GM21528 (cell line): ENCODE measurements around the gene RPL7A.
"Not testable (repeated sequence)": the region's sequence is repeated elsewhere in the genome, so short reads cannot be mapped to it uniquely, and the experiment has no call there.

ENCODE experiments used
- ATAC-seq: cut with Tn5 transposase; IDR thresholded peaks from one replicate; pipeline ENCODE4 v1.9.1; 2021; ENCODE audit warnings: mild to moderate bottlenecking, moderate library complexity; ENCODE audit not compliant: unreplicated experiment, low FRiP score

RPL7A gene

DNA sequence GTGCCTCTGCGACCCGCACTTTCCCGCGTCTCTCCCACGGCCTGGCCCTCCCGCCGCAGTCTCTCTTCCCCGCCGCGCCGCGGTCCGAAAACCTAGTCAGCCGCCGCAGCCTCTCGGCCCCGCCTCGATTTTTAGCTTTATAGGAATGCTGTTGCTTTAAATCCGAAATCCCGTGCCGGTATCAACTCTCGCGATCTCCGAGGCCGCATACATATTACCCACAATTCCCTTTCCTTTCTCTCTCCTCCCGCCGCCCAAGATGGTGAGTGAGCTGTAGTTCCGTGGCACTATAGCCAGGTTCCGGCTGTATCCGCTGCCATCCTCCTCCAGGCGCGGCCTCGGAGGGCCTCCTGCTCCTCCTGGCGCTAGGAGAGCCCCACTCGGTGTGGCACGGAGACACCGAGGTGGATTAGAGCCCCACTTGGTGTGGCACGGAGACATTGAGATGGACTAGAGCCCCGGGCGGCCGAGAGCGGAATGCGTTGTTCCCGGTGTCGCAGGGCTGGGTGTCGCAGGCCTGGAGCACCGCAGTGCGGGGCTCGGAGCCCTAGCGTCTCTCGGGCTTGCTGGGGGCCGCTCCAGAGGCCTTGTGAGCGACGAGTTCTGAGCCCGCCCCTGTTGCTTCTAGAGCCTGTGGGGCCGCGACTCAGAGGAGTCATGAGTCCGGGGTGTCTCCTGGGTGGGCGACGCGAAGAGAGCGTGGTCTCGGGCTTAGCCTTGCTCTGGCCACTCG lies at the start of gene RPL7A, which contains the start of gene MED22:
Gene RPL7A (plus strand): TSS at position 234 of the 733 bp plus-strand sequence. CDS start 26 bp downstream, at position 260.
Gene MED22 (minus strand): TSS at position 147 of the 733 bp plus-strand sequence. CDS start 1,469 bp downstream, outside the sequence.
- ATAC-seq, result peak; percentile 72

DNA sequence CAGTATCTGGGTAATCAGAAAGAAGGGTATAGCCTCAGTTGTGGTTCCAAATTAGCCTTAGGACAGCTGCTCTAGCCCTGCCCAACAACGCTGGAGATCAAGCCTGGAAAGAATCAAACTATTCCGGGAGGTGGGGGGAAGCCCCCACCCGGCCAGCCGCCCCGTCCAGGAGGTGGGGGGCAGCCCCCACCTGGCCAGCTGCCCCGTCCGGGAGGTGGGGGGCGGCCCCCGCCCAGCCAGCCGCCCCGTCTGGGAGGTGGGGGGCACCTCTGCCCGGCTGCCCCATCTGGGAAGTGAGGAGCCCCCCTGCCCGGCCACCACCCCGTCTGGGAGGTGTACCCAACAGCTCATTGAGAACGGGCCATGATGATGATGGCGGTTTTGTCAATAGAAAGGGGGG lies 48.0 kb upstream of the RPL7A start:
- ATAC-seq, result not testable (repeated sequence)

DNA sequence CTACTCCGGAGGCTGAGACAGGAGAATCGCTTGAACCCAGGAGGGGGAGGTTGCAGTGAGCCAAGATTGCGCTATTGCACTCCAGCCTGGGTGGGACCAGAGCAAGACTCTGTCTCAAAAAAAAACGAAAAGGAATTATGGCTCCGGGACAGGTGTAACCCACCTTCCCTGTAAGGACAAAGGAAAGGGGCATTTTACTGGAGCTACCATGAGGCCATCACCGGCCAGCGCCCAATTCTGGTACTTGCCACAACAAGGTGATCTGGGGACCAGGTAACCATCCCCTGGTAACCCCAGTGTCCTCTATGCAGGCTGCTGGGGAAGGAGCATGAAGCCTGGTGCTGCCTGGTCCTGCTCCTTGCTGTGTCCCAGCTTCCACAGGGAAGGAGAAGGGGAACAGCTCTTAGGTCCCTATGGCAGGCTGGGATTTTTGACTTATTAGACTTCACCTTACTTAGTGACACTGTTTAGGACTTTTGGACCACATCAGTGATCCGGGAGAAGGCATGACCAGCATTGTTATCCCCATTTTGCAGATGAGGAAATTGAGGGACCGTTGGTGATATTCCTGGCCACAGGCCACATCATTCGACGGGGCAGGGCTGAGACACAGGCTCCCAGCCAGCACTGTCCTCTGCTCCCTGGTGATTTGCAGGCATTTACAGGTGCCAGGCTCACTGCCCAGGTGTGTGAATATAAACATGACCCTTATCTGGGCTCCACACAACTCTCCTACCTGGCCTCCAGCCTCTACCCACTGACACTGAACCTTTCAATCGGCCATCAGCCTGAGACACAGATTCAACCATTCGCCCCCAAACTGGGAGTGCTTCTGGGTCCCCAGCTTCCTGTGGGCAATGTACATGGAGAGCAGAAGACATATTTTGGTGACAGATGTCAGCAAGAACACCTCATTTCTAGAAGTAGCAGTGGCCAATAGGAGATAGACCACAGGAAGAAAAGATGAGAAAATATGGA lies 46.5 kb upstream of the RPL7A start:
- no peak for ATAC-seq

DNA sequence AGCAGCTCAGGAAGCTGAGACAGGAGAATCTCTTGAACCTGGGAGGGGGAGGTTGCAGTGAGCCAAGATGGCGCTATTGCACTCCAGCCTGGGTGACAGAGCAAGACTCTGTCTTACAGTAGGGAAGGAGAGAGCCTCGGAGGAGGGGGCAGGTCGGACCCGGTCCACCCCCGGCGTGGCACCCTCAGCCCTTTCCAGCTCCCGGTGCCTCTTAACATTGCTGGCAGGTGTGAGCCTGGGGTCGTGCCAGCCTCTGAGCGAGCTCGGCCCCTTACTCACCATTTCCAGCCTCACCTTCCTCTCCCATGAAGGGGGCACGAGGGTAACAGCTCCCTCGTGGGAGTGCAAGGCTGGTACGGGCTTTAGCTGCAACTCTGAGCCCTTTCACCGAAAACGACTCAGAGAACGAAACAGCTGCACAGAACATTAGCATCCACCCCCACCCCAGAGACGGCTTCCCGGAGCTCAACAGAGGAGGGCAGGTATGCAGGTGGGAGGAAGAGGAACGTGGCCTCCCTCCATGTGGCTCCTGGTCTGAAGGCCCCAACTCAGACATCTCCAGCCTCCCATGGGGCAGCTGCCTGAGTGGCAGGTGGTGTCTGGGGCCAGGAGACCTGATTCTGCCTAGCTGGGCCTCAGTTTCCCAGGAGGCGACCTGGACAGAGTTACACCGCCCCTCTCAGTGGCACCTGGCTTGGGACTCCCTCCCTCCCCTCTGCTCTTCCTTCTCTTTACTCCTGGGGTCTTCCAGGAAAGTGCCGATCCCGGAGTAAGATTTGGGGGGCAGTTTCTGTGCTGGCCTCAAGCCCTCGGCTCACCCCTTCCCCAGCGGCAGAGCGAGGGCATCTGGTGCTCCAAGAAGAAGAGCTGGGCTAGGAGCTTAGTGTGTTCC lies 44.5 kb upstream of the RPL7A start:
- no peak for ATAC-seq

DNA sequence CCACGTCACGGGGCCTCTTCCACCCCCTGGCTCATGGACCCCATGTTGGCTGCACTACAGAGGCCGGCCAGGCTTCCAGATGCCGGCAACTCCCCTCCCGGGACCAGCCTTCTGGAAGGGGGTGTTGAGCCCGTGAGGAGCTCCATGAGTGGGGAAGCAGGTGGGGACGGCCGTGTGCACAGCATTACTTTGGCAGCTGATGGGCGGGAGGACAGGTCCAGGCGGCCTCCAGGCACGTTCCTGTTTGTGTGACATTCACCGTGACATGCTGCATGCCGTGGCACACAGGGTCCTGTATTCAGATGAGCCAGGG lies 43.9 kb upstream of the RPL7A start:
- no peak for ATAC-seq

DNA sequence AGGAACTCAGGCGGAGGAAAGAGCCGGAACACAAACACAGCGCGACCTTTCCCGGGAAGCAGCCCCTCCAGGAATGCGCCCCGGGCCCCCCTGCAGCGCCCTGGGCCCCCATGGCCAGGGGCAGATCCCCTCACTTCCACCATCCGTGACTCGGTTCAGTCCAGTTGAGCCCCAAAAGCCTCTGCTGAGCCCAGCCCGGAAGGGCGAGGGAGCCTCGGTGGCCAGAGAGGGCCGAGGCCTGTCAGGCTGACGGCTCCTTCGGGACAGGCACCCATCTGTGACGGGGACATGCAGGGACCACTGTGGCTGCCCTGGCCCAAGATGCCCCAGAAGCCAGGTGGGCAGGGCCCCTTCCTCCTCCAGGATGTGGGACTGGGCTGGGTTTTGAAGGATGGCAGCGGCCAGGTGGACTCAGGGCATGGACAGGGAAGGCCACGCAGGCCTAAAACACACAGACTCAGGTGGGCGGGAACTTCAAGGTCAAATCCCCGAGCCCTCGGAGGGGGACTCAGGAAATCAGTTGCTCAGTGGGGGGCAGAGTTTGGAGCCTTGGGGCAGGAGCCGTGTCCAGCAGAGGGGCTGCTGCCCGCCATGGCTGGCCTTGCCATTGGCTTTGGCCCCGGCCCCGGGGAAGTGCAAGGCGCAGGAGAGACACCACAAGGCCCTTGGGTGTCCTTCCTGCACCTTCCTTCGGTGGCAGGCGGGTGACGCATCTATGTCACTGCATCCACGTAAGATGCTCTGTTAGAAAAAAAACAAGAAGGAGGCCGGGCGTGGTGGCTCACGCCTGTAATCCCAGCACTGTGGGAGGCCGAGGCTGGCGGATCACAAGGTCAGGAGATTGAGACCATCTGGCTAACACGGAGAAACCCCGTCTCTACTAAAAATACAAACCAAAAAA lies 43.3 kb upstream of the RPL7A start:
- no peak for ATAC-seq

DNA sequence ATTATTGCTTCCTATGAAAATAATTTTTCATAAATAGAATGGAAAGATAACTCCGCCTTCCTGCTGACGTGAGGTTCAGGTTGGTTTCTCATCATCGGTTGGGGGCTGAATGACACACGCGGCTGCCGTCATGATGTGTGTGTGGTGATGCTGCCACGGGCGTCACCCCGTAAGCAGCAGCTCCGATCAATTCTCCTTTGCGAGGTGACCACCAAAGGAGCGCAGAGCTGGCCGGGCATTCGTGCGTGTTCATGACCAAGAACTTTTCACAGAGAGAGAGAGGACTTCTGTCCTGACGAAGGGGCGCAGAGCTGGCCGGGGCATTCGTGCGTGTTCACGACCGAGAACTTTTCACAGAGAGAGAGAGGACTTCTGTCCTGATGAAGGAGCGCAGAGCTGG lies 42.3 kb upstream of the RPL7A start:
- no peak for ATAC-seq

DNA sequence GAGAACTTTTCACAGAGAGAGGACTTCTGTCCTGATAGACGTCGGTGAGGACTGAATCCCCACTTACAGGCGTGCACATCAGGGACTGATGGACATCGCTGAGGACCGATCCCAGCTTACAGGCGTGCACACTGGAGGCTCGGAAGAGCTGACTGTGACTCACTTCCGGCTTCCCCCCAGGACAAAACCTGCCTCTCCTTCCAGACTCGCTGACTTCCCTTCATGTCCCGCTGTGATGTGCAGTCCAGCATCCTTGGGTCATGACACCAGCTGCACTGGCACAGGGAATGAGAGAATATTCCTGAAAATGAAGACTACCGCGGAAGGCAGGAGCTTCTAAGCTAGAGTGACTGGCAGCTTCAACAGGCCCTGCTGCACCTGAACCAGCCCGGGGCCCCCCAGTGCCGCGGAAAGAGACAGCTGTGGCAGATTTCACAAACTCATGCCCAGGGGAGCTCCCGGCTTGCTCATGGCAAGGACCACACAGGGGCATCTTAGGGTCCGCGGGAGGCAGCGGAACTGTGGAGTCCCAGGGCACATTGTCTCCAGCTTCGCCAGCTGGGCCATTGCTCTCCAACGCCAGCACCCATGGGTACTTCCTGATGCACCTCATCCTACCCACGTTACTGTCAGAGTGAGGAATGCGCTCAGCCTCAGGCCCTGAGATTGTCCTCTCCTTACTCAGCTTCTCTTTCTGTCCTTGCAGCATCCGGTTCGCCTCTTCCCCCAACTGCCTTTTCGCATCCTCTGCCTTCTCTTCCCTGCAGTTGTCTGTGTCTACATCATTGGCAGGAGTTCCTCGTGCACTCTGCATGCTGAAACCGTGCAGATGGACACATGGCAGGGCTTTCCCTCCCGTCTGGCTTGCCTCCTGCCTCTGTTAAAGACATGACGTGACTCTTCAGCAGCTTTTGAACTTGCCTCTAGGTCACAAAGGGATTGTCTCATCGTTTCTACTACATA lies 41.5 kb upstream of the RPL7A start:
- ATAC-seq, result no peak

DNA sequence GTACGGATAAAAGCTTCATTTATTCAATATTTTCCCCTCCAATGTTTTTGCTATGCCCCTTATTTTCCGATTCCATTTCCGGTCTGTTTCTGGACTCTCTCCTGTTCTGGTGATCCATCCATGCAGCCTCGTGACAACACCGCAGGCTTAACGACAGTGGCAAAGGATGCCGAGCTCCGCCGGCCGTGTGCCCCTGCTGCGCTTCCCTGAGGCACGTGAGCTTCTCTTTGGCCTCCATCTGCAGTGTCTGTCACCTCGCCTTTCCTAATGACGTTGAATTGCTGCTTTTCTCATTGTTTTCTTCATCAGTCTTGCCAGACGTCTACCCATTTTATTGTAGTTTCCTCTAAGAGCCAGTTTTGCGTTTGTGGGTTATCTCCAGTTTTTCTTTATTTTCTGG lies 40.7 kb upstream of the RPL7A start:
- no peak for ATAC-seq

DNA sequence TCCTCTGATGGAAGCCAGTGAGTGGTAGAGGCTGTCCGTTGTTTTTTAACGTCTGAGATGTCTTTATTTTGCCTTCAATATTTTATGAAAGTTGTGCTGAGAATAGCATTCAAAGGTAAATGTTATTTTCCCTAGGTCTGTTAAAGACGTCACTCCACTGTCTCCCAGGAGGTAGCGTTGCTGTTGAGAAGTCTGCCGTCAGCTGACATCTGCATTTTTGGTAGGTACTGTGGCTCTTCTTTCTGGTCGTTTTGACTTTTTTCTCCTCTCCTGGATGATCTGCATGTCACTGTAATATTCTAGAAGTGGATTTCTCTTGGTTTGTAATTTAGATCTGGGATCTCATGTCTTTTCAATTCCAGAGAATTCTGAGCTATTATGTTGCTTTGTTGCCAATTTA lies 38.4 kb upstream of the RPL7A start:
- ATAC-seq, result no peak

DNA sequence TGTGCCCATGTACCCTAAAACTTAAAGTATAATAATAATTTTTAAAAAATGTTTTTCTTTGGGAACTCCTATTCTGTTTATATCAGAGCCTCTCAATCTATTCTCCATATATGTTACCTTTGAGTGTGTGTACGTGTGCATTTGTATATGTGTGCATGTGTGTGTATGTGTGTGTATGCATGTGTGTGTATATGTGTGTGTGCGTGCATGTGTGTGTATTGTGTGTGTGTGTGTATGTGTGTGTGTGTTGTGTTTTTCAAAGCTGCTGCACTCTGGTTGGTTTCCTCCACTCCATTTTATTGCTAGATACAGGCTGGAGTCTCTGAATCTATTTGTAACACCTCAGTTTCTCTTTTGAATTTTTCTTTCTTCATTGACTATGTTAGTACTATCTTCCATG lies 32.0 kb upstream of the RPL7A start:
- ATAC-seq, result no peak

DNA sequence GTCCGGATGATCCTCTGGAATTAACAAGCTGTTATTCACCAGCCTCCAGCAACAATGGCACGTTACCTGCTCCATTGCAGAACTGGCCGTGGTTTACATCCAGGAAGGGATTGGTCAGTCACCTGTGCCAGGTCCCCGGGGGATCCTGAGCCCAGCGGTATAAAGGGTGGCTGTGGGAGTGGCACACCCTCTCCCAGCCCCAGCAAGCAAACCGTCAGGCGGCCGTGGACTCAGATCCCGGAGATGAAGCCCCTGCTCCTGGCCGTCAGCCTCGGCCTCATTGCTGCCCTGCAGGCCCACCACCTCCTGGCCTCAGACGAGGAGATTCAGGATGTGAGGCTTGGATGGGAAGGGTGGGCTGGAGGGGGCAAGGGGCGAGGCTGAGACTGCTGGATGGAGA lies 30.5 kb upstream of the RPL7A start:
- ATAC-seq, result not testable (repeated sequence)

DNA sequence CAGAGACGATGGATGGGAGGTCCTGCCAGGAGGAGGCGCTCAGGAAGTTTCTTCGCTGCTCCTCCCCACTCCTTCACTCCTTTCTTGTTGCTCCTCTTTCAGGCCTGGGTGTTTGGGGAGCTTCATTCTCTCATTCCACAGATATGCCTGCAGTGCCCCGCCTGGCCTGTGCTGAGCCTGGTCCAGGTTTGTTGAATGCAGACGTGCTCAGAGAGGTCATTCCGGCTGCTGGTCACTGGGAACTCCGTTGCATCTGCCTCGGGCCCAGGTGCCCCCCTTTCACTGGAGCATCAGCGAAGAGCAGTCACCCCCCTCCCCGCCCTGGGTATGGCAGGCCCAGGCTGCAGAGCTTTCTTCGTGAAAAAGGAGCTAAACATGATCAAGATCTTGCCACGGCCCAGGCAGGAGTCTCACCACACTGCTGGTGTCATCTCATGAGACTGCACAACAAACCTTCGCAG lies 27.6 kb upstream of the RPL7A start:
- no peak for ATAC-seq

DNA sequence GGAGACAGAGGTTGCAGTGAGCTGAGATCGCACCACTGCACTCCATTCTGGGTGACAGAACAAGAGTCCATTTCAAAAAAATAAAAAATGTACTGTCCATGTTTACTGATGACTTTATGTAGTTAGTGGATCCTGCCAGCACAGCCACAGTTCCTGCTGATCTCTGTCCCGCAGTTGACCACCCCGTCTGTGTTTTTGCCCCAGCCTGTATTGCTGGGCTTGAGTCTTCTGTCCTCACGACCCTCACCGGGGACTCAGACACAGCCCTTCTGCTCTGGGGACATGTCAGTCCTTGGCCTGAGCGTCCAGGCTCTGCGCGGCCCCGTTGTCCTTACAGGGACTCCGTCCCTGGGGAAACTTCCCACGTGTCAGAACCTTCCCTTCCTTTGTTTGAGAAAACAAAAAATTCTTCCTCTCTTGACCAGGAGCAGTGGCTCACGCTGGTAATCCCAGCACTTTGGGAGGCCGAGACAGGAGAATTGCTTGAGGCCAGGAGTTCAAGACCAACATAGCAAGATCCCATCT lies 26.5 kb upstream of the RPL7A start:
- ATAC-seq, result no peak

DNA sequence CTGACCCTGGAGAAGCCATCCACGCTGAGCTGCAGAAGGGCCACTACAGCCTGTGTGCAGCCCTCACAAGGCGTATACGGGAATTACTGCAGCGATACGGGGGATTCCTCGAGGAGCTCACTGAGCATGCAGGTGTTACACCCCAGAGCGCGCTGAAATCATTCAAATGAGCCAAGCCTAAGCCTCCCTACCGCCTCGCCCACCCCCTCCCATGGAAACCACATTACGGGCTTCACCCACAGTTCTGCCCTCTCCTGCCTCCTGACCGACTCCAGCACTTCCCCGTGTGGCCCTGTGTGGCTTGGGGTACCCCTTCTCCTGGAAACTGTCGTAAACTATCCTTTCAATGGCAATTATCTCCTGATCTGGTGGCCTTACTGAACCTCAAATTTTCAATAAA lies 25.3 kb upstream of the RPL7A start:
- ATAC-seq, result no peak

DNA sequence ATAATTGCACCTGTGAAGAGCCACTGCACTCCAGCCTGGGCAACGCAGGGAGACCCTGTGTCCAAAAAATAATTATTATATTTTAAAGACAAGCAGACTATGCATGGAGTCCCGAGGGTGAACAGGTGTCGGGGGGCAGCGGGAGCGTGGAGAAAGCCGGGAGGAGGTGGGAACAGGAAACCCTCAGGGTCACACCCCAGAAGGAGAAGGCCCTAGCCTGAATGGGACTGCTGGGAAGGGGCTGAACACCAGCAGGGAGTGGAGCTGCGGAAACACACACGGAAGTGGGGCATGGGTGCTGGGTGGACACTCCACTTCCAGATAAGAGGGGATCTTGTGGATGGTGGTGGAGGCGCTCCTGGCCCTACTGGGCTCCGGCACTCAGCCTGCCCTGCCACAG lies 24.8 kb upstream of the RPL7A start:
- ATAC-seq, result no peak

DNA sequence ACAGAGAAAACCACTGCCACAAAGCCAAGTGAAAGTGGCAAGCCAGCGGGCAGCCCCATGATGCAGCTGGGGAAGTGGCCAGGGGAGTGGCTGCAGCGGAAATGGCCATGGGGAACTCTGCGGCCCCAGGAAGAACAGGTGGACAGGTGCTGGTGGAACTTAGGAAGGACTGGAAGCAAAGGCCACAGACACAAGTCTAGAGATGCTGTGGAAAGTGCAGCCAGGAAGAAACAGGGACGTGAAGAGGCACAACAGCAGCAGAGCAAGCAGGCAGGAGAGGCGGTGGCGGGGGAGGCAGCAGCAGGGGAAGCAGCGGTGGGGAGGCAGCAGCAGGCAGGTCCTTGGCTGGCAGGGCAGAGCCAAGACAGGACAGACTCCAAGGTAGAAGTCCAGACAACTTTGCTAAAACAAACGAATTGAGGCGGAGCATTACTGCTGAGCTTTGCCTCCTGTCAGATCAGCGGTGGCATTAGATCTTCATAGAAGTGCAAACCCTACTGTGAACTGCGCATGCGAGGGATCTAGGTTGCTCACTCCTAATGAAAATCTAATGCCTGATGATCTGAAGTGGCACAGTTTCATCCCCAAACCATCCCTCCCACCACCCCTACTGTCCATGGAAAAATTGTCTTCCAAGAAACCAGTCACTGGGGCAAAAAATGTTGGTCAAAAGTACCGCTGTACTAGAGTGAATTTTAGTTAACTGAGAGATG lies 23.9 kb upstream of the RPL7A start:
- ATAC-seq, result no peak

DNA sequence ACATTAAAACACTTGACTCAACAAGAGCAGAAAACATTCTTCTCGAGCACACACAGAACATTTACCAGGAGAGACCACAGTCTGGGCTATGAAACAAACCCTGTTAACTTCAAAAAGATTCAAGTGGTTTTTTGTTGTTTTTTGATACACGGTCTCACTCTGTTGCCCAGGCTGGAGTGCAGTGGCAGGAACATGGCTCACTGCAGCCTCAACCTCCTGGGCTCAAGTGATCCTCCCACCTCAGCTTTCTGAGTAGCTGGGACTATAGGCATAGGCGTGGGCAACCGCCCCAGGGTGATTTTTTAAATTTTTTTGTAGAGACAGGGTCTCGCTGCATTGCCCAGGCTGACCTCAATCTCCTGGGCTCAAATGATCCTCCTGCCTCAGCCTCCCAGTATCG lies 21.0 kb upstream of the RPL7A start:
- ATAC-seq, result not testable (repeated sequence)
